Mucosa of stomach (tissue), 1 donor: Measurements from ENCODE around the gene GON7.
"Not testable (repeated sequence)": the region's sequence is repeated elsewhere in the genome, so short reads cannot be mapped to it uniquely, and the experiment has no call there.

ENCODE experiments used
- H3K27me3 ChIP-seq: one replicate; pipeline ENCODE4 v1.7.0; 2013; ENCODE audit warnings: mild to moderate bottlenecking, low read length; ENCODE audit not compliant: control insufficient read depth, insufficient read depth
- H3K36me3 ChIP-seq: one replicate; pipeline ENCODE4 v1.7.0; 2013; ENCODE audit warnings: low read length; ENCODE audit not compliant: control insufficient read depth, insufficient read depth
- H3K4me1 ChIP-seq: one replicate; pipeline ENCODE4 v1.7.0; 2013; ENCODE audit warnings: mild to moderate bottlenecking, low read length; ENCODE audit not compliant: control insufficient read depth, insufficient read depth
- H3K4me3 ChIP-seq: one replicate; pipeline ENCODE4 v1.7.0; 2013; ENCODE audit warnings: low read length
- H3K9ac ChIP-seq: one replicate; pipeline ENCODE4 v1.7.0; 2013; ENCODE audit warnings: mild to moderate bottlenecking, low read length, moderate library complexity
- H3K9me3 ChIP-seq: one replicate; pipeline ENCODE4 v1.7.0; 2013; ENCODE audit warnings: mild to moderate bottlenecking, low read length, moderate library complexity; ENCODE audit not compliant: control insufficient read depth
- donor health status: Pancreatic carcinoma.

Gene GON7

GRCh38 chr14:93165271-93166265, 41.3 kb downstream of the GON7 start:
- H3K9ac ChIP-seq, H3K27me3 ChIP-seq: not testable (repeated sequence)

DNA sequence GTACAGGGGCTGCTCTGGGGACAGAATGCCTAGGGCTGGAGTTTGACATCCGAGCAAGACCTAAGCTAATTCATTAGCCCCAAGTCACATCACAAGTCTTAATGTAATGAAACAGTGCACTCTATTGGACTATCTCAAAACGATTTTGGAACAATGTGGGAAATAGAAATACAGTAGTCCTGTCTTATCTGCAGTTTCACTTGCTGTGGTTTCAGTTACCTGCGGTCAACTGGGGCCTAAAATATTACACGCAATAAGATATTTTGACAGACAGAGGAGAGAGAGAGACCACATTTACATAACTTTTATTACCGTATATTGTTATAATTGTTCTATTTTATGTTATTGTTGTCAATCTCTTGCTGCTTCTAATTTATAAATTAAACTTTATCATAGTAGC, 43.3 kb downstream of the GON7 start:
- H3K4me3 ChIP-seq: no peak overlapping the region
- no peaks in the 10 kb centered on the region for H3K27me3 ChIP-seq
- no peaks in the 10 kb centered on the region for H3K36me3 ChIP-seq
- no peaks in the 10 kb centered on the region for H3K4me1 ChIP-seq
- H3K9ac ChIP-seq: no peak overlapping the region
- H3K9me3 ChIP-seq: no peaks in the 10 kb centered on the region

More at GRCh38 chr14:93165271-93166265, 41.3 kb downstream of the GON7 start:
- H3K4me1 ChIP-seq, H3K36me3 ChIP-seq, H3K4me3 ChIP-seq, H3K9me3 ChIP-seq: not testable (repeated sequence)

GRCh38 chr14:93161411-93161940, 45.4 kb downstream of the GON7 start:
- H3K9ac ChIP-seq: no peak overlapping the region

GRCh38 chr14:93160353-93160801, 46.5 kb downstream of the GON7 start:
- no peak overlapping the region for H3K4me3 ChIP-seq
- H3K27me3 ChIP-seq: no peaks in the 10 kb centered on the region
- H3K9ac ChIP-seq: no peak overlapping the region
- no peaks in the 10 kb centered on the region for H3K9me3 ChIP-seq
- H3K36me3 ChIP-seq: no peaks in the 10 kb centered on the region
- no peaks in the 10 kb centered on the region for H3K4me1 ChIP-seq

More at GRCh38 chr14:93161411-93161940, 45.4 kb downstream of the GON7 start:
- H3K27me3 ChIP-seq: no peaks in the 10 kb centered on the region
- H3K4me3 ChIP-seq: no peak overlapping the region
- no peaks in the 10 kb centered on the region for H3K4me1 ChIP-seq
- no peaks in the 10 kb centered on the region for H3K9me3 ChIP-seq
- H3K36me3 ChIP-seq: no peaks in the 10 kb centered on the region

DNA sequence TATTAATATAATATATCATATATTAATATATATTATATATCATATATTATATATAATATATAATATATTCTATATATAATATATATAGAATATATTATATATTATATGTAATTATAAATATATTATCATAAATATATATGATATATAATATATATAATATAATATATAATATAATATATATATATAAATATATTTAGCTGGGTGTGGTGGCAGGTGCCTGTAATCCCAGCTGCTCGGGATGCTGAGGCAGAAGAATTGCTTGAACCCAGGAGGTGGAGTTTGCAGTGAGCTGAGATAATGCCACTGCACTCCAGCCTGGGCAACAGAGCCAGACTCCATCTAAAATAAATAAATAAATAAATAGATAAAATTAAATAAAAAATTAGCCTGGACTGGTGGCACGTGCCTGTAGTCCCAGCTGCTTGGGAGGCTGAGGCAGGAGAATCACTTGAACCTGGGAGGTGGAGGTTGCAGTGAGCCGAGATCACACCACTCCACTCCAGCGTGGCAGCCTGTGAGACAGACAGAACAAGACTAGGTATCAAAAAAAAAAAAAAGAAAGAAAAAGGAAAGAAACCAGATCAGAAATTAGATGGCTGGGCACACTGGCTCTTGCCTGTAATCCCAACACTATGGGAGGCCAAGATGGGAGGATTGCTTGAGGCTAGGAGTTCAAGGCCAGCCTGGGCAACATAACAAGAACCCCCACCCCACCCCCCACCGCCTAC, 47.1 kb downstream of the GON7 start:
- H3K36me3 ChIP-seq, H3K9ac ChIP-seq, H3K27me3 ChIP-seq, H3K4me1 ChIP-seq, H3K9me3 ChIP-seq, H3K4me3 ChIP-seq: not testable (repeated sequence)

- H3K4me3 ChIP-seq: not testable (repeated sequence)
These were observed 48.5 kb downstream of the GON7 start for GRCh38 chr14:93158349-93158748.

DNA sequence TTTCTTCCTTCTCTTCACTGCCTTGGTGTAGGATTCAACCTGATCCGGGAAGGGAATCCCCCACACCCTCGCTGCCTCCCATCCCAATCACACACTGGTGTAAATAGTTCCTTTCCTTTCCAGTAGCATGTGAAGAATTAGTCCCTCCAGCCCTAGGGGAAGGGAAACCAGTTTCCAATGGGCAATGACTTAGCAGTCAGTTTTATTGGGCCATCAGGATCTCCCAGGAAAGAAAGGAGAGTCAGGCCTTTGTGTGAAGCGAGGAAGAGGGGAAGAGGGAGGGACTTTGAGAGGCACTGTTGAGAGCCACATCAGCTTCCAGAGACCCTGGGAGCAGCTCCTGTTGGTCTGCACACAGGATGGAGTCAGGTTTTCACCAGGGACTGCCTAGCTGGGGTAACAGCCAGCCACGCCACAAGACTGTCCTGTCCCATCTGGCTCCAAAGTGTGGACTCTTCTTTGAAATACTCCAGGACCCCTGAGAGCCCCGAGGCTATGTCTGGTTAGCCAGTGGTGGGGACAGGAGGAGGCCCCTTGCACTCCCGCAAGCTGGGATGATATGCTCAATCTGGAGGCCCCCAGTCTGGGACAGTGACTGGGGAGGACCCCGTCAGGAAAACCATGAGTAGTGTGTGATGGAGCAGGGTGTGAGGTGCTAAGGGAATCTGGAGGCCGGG, 50.0 kb downstream of the GON7 start:
- no peak overlapping the region for H3K9ac ChIP-seq
- no peaks in the 10 kb centered on the region for H3K36me3 ChIP-seq
- no peaks in the 10 kb centered on the region for H3K27me3 ChIP-seq
- no peaks in the 10 kb centered on the region for H3K4me1 ChIP-seq
- no peak overlapping the region for H3K4me3 ChIP-seq
- no peaks in the 10 kb centered on the region for H3K9me3 ChIP-seq

More at GRCh38 chr14:93158349-93158748, 48.5 kb downstream of the GON7 start:
- not testable (repeated sequence) for H3K27me3 ChIP-seq, H3K9ac ChIP-seq, H3K36me3 ChIP-seq, H3K9me3 ChIP-seq, H3K4me1 ChIP-seq

- peaks cover 2% of the 10 kb centered on the region for H3K4me1 ChIP-seq
- H3K36me3 ChIP-seq: no peaks in the 10 kb centered on the region
- no peaks in the 10 kb centered on the region for H3K9me3 ChIP-seq
- H3K9ac ChIP-seq: no peak overlapping the region
- H3K4me3 ChIP-seq: no peak overlapping the region
- H3K27me3 ChIP-seq: no peaks in the 10 kb centered on the region
These were observed 51.2 kb downstream of the GON7 start for GRCh38 chr14:93155667-93156066.

DNA sequence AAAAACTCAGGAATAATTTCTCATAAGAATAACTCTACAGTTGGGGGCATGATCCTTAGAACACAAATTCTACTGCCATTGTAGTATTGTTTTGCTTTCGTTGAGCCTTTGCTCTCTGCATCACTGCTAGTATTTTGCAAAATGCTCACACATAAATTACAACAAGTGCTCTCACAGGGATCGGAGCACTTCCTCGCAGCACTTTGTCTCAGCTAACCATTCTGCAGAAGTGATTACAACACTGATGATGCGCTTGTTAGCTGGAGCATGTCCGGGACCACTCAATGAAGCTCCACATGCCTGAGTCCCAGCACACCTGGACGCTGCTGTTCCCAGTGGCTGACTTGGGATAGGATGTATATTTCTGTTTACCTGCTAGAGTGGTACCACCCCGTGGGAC, 53.7 kb downstream of the GON7 start:
- Histone ChIP-seq H3K27me3 (no peaks in the 10 kb centered on the region), H3K9ac (no peak overlapping the region), H3K4me1 (peaks cover 8% of the 10 kb centered on the region), H3K9me3 (no peaks in the 10 kb centered on the region), H3K36me3 (no peaks in the 10 kb centered on the region), H3K4me3 (no peak overlapping the region)
